K562 (cell line): ENCODE data around the gene YIPF2. TPM values are rescaled to one million over a fixed set of nuclear protein-coding genes. Genes with fewer than 3 reads are reported as not detected.

Source experiments
- CHD1 ChIP-seq: fragments of 200-600 bp; sonication (generic); IDR thresholded peaks from one replicate; pipeline ENCODE4 v1.6.1; 2012; ENCODE audit warnings: mild to moderate bottlenecking, moderate library complexity, low read length, inconsistent platforms
- NFRKB ChIP-seq: fragments of 450-650 bp; IDR thresholded peaks from 2 replicates; pipeline ENCODE4 v1.6.1; 2016; ENCODE audit warnings: low read depth
- NRF1 ChIP-seq, 2 experiments: fragments of 450-650 bp; IDR thresholded peaks in 1 of 2; conservative IDR thresholded peaks in 1 of 2; 2 replicates each; pipeline ENCODE4 v1.6.1; 2014; ENCODE audit warnings: mild to moderate bottlenecking in 2 of 2
- POLR2AphosphoS2 ChIP-seq: IDR thresholded peaks from 2 replicates; pipeline ENCODE4 v1.6.1; 2012; ENCODE audit warnings: low read length, improper control_type of control experiment
- POLR2AphosphoS5 ChIP-seq: IDR thresholded peaks from 2 replicates; pipeline ENCODE4 v1.6.1; 2011; ENCODE audit warnings: mild to moderate bottlenecking, low read depth, low read length, moderate library complexity; ENCODE audit not compliant: control insufficient read depth, insufficient read depth
- POLR2G ChIP-seq: fragments of 200-400 bp; formaldehyde crosslinking; IDR thresholded peaks from 2 replicates; pipeline ENCODE4 v1.6.1; 2017; ENCODE audit warnings: low read depth, mild to moderate bottlenecking, antibody characterized with exemption, low read length, moderate library complexity
- RBFOX2 ChIP-seq: fragments of 200-400 bp; formaldehyde crosslinking; IDR thresholded peaks from 2 replicates; pipeline ENCODE4 v1.6.1; 2017; ENCODE audit warnings: low read depth, mild to moderate bottlenecking, low read length, moderate library complexity
- SRSF1 ChIP-seq: fragments of 200-400 bp; formaldehyde crosslinking; IDR thresholded peaks from 2 replicates; pipeline ENCODE4 v1.6.1; 2017; ENCODE audit warnings: mild to moderate bottlenecking, low read depth, low read length, moderate library complexity
- SUPT5H ChIP-seq: fragments of 450-650 bp; IDR thresholded peaks from 2 replicates; pipeline ENCODE4 v1.6.1; 2016
- TFAM ChIP-seq: fragments of 250-450 bp; sonication (Bioruptor Pico); conservative IDR thresholded peaks from 2 replicates; pipeline ENCODE4 v1.5.0; 2021; ENCODE audit warnings: mild to moderate bottlenecking, moderate library complexity
- ZC3H8 ChIP-seq: fragments of 450-650 bp; IDR thresholded peaks from 2 replicates; pipeline ENCODE4 v1.6.1; 2017
- ZNF263 ChIP-seq: sonication (generic); formaldehyde crosslinking; IDR thresholded peaks from 2 replicates; pipeline ENCODE4 v1.8.0; 2022; ENCODE audit warnings: mild to moderate bottlenecking, missing genetic modification reagents, borderline replicate concordance
- polyA plus RNA-seq, 8 experiments: library from polyadenylated mRNA; depleted of rRNA in 4 of 8; stranded (reverse) in 5 of 8; unstranded in 3 of 8; fragments of >200 nt; fragmentation: Nextera tagmentation in 2 of 8; fragmentation: Illumina TruSeq in 1 of 8; extraction: Ambion mirVana in 2 of 8; extraction: Trizol in 1 of 8; gene quantifications; 2 replicates each; pipeline versions ENCODE4 v1.2.1 to v1.2.3, GENCODE V29; 2011 to 2014; ENCODE audit warnings: inconsistent platforms in 1 of 8, missing spikeins in 1 of 8
- total RNA-seq, 7 experiments: library from RNA; depleted of rRNA in 6 of 7; stranded (reverse); fragments of >200 nt in 6 of 7; fragmentation: Illumina TruSeq in 2 of 7; extraction: Trizol in 2 of 7; gene quantifications; 2 replicates each; pipeline versions ENCODE4 v1.2.1 to v1.2.3, GENCODE V29; 2011 to 2021; ENCODE audit warnings: low replicate concordance in 1 of 7
- TF ChIP-seq, protein P1 (sequence below): fragments of 250-450 bp; sonication (Bioruptor Pico); IDR thresholded peaks from 2 replicates; pipeline ENCODE4 v1.4.0; 2020
- TF ChIP-seq, protein P2 (sequence below): fragments of 200-800 bp; sonication (Bioruptor generic); IDR thresholded peaks from 2 replicates; pipeline ENCODE4 v1.6.1; 2017; ENCODE audit warnings: missing genetic modification characterization, missing compliant biosample characterization

YIPF2 gene
- total and polyA plus RNA-seq, 9 of the 15 experiments (the other 6 are each of a cell fraction or from before 2014, with no cell fraction given): 1.3 to 65.2 (median 31.6) TPM

DNA sequence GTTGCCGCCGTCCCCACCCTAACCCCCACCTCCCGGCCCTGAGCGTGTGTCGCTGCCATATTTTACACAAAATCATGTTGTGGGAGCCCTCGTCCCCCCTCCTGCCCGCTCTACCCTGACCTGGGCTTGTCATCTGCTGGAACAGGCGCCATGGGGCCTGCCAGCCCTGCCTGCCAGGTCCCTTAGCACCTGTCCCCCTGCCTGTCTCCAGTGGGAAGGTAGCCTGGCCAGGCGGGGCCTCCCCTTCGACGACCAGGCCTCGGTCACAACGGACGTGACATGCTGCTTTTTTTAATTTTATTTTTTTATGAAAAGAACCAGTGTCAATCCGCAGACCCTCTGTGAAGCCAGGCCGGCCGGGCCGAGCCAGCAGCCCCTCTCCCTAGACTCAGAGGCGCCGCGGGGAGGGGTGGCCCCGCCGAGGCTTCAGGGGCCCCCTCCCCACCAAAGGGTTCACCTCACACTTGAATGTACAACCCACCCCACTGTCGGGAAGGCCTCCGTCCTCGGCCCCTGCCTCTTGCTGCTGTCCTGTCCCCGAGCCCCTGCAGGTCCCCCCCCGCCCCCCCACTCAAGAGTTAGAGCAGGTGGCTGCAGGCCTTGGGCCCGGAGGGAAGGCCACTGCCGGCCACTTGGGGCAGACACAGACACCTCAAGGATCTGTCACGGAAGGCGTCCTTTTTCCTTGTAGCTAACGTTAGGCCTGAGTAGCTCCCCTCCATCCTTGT is 6.4 kb downstream of the YIPF2 start (continued):
- TF ChIP-seq POLR2AphosphoS5: peak; percentile 48; the same call in 1 of the 2 replicates
- TF ChIP-seq POLR2G: peak; percentile 77
- no peak for TF ChIP-seq TFAM (CRISPR knock-in tag)
- TF ChIP-seq RBFOX2: peak; percentile 22
- TF ChIP-seq POLR2AphosphoS2: peak; percentile 27; the same call in 1 of the 2 replicates
- no peak for TF ChIP-seq NFRKB
- TF ChIP-seq SUPT5H: peak; percentile 21
- TF ChIP-seq SRSF1: no peak
- no peak for TF ChIP-seq ZC3H8
- TF ChIP-seq CHD1: no peak
- TF ChIP-seq, protein P1, sequence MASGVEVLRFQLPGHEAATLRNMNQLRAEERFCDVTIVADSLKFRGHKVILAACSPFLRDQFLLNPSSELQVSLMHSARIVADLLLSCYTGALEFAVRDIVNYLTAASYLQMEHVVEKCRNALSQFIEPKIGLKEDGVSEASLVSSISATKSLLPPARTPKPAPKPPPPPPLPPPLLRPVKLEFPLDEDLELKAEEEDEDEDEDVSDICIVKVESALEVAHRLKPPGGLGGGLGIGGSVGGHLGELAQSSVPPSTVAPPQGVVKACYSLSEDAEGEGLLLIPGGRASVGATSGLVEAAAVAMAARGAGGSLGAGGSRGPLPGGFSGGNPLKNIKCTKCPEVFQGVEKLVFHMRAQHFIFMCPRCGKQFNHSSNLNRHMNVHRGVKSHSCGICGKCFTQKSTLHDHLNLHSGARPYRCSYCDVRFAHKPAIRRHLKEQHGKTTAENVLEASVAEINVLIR (CRISPR knock-in tag): no peak
- TF ChIP-seq NRF1 (conservative IDR thresholded peaks at IDR 0.05 in 1 of 2, IDR thresholded peaks at IDR 0.05 in 1 of 2): no peak
- TF ChIP-seq, protein P2, sequence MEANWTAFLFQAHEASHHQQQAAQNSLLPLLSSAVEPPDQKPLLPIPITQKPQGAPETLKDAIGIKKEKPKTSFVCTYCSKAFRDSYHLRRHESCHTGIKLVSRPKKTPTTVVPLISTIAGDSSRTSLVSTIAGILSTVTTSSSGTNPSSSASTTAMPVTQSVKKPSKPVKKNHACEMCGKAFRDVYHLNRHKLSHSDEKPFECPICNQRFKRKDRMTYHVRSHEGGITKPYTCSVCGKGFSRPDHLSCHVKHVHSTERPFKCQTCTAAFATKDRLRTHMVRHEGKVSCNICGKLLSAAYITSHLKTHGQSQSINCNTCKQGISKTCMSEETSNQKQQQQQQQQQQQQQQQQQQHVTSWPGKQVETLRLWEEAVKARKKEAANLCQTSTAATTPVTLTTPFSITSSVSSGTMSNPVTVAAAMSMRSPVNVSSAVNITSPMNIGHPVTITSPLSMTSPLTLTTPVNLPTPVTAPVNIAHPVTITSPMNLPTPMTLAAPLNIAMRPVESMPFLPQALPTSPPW (CRISPR knock-in tag): peak; percentile 42; the same call in 1 of the 2 replicates
- TF ChIP-seq ZNF263 (CRISPR knock-in tag): no peak
